DND-41 (cell line): Measurements from ENCODE around the gene MTARC1.

Experiments
- ATAC-seq: fragments of 200-7000 bp; cut with Tn5 transposase; 3 replicates; pipeline ENCODE4 v1.9.1; 2021; ENCODE audit warnings: low read depth; ENCODE audit not compliant: insufficient read depth
- DNase-seq: peaks from one replicate; pipeline ENCODE4 v3.0.0-alpha.2; 2020
- H2AFZ ChIP-seq: 2 replicates; pipeline ENCODE4 v1.6.0; 2012; ENCODE audit warnings: low read depth, low read length
- H3K27ac ChIP-seq: 2 replicates; pipeline ENCODE4 v1.5.1; 2012; ENCODE audit warnings: low read length, inconsistent platforms
- H3K27me3 ChIP-seq: fragments of 200-600 bp; sonication (generic); 2 replicates; pipeline ENCODE4 v1.6.0; 2012; ENCODE audit warnings: low read length, mild to moderate bottlenecking, inconsistent platforms; ENCODE audit not compliant: insufficient read depth, poor library complexity
- H3K36me3 ChIP-seq: 2 replicates; pipeline ENCODE4 v1.5.1; 2012; ENCODE audit warnings: low read length, inconsistent platforms; ENCODE audit not compliant: insufficient read depth
- H3K4me1 ChIP-seq: 2 replicates; pipeline ENCODE4 v1.5.1; 2012; ENCODE audit warnings: mild to moderate bottlenecking, low read length; ENCODE audit not compliant: insufficient read depth
- H3K4me2 ChIP-seq: 2 replicates; pipeline ENCODE4 v1.6.0; 2012; ENCODE audit warnings: mild to moderate bottlenecking, moderate library complexity, low read length, inconsistent platforms; ENCODE audit not compliant: insufficient read depth
- H3K4me3 ChIP-seq, 2 experiments: fragments of 200-600 bp in 1 of 2; shearing (Covaris generic) in 1 of 2; 2 replicates each; pipeline ENCODE4 v1.5.1; 2012 to 2016; ENCODE audit warnings: inconsistent platforms in 2 of 2, low read length in 2 of 2, mild to moderate bottlenecking in 2 of 2, low read depth in 1 of 2, moderate library complexity in 1 of 2
- H3K79me2 ChIP-seq: 2 replicates; pipeline ENCODE4 v1.6.0; 2012; ENCODE audit warnings: low read length, inconsistent platforms; ENCODE audit not compliant: insufficient read depth
- H3K9ac ChIP-seq: 2 replicates; pipeline ENCODE4 v1.6.0; 2012; ENCODE audit warnings: low read depth, mild to moderate bottlenecking, inconsistent platforms, low read length, moderate library complexity
- H3K9me3 ChIP-seq: 2 replicates; pipeline ENCODE4 v1.5.1; 2012; ENCODE audit warnings: low read length, moderate library complexity, mild to moderate bottlenecking, inconsistent platforms; ENCODE audit not compliant: insufficient read depth, severe bottlenecking
- H4K20me1 ChIP-seq: 2 replicates; pipeline ENCODE4 v1.6.0; 2012; ENCODE audit warnings: low read length; ENCODE audit not compliant: insufficient read depth
- CTCF ChIP-seq: IDR thresholded peaks from 2 replicates; pipeline ENCODE4 v1.5.1; 2012; ENCODE audit warnings: borderline replicate concordance, low read length, moderate library complexity, mild to moderate bottlenecking; ENCODE audit not compliant: poor library complexity, severe bottlenecking; ENCODE audit errors: extremely low read depth
- EZH2 ChIP-seq: IDR thresholded peaks from 3 replicates; pipeline ENCODE4 v1.6.1; 2012; ENCODE audit warnings: borderline replicate concordance, low read depth, mild to moderate bottlenecking, moderate library complexity, low read length, inconsistent platforms; ENCODE audit not compliant: severe bottlenecking

The MTARC1 gene

GRCh38 chr1:220742520-220742919 lies 44.2 kb upstream of the MTARC1 start:
- Histone ChIP-seq H3K9me3 (no peaks in the 10 kb centered on the region), H3K36me3 (no peaks in the 10 kb centered on the region), H3K27me3 (no peaks in the 10 kb centered on the region), H3K4me1 (no peaks in the 10 kb centered on the region), H3K9ac (no peak overlapping the region), H3K4me3 (no peak overlapping the region), H4K20me1 (no peaks in the 10 kb centered on the region), H2AFZ (no peak overlapping the region), H3K4me2 (no peak overlapping the region), H3K79me2 (no peaks in the 10 kb centered on the region), H3K27ac (no peak overlapping the region)
- TF ChIP-seq CTCF: no peak
- DNase-seq (no peak), ATAC-seq (no peak)

- TF ChIP-seq CTCF (no peak), EZH2 (no peak)
- Histone ChIP-seq H3K9me3 (no peaks in the 10 kb centered on the region), H3K4me1 (no peaks in the 10 kb centered on the region), H3K4me3 (no peak overlapping the region), H3K36me3 (no peaks in the 10 kb centered on the region), H4K20me1 (no peaks in the 10 kb centered on the region), H3K79me2 (no peaks in the 10 kb centered on the region), H3K27me3 (no peaks in the 10 kb centered on the region), H2AFZ (no peak overlapping the region), H3K9ac (no peak overlapping the region), H3K4me2 (no peak overlapping the region), H3K27ac (no peak overlapping the region)
- no peak for DNase-seq
- ATAC-seq: no peak
These were observed 39.9 kb upstream of the MTARC1 start for GRCh38 chr1:220746851-220747250.

- TF ChIP-seq EZH2 (no peak), CTCF (no peak)
- Histone ChIP-seq H3K36me3 (no peaks in the 10 kb centered on the region), H3K79me2 (no peaks in the 10 kb centered on the region), H3K27me3 (no peaks in the 10 kb centered on the region), H4K20me1 (no peaks in the 10 kb centered on the region), H3K4me2 (no peak overlapping the region), H3K4me1 (no peaks in the 10 kb centered on the region), H3K9me3 (no peaks in the 10 kb centered on the region), H3K9ac (no peak overlapping the region), H2AFZ (no peak overlapping the region), H3K4me3 (no peak overlapping the region), H3K27ac (no peak overlapping the region)
- ATAC-seq (no peak), DNase-seq (no peak)
These were observed 39.1 kb upstream of the MTARC1 start for GRCh38 chr1:220747437-220748088.
